AG04449 (cell line): ENCODE data around the gene CLIC1.

Experiments used
- CTCF ChIA-PET: fragments of 350-600 bp; formaldehyde crosslinking; extraction: SDS; loops from one replicate; lab custom pipeline; 2021; ENCODE audit warnings: antibody characterized with exemption; lab: Yijun Ruan, JAX
- POLR2A ChIA-PET: fragments of 400-600, 350-600 bp; formaldehyde crosslinking; extraction: SDS; loops from one replicate; lab custom pipeline; 2020; ENCODE audit warnings: antibody characterized with exemption, inconsistent platforms; lab: Yijun Ruan, JAX
- DNase-seq: peaks from one replicate; pipeline ENCODE4 v3.0.0-alpha.2; 2010; ENCODE audit warnings: low read depth, low spot score
- H3K4me3 ChIP-seq: 2 replicates; pipeline ENCODE4 v1.5.1; 2011; ENCODE audit warnings: low read depth, mild to moderate bottlenecking, control low read depth, low read length
- TF ChIP-seq, protein P1 (sequence below): IDR thresholded peaks from one replicate; pipeline ENCODE4 v1.5.1; 2011; ENCODE audit warnings: mild to moderate bottlenecking, moderate library complexity, low read length, control low read depth, inconsistent platforms; ENCODE audit not compliant: insufficient read depth; ENCODE audit errors: missing control alignments

CLIC1 gene

DNA sequence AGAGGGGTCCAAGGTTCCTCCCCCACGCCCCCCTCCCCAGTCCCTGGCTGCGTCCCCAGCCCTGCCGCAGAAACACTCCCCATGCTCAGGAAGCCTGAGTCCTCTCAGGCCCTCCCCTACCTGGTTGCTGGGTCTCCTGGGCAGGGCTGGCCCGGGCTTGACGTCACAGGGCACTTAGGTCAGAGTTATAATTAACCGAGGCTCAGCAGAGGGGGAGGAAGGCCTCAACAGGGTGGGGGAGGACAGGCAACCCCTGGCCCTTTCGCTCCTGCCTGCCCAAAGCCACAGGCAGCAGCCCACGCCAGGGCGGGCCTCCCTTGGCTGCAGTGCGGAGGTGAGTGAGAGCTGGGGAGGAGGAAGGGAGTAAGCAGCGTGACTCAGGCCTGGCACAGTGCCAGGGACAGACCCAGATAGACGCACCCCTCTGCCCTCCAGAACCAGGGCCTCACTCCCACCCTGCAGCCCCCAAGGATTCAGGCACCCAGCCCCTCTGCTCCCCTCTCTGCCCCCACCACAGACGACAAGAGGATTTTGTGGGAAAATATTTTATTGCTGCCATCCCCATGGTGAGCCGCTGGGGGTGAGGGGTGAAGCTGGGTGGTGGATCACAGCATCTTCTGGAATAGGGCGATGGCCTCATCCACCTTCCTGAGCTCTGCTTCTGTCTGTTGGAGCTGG lies 40.8 kb upstream of the CLIC1 start, which contains the start of gene VWA7:
TSS of gene VWA7 (minus strand) at position 340 of the 678 bp plus-strand sequence. CDS start 549 bp downstream, outside the sequence.
- CTCF ChIA-PET: interaction anchor here (0.6 to 3.8 kb wide), 4 partner anchors 7 to 39 kb away, joined by 3 to 18 read pairs (median 8); no protein-coding TSS in a partner anchor
- no peak within 1 kb of the TSS for H3K4me3 ChIP-seq
- POLR2A ChIA-PET: interaction anchor here (0.7 to 1.1 kb wide), 3 partner anchors 50 to 195 kb away, joined by 3 to 5 read pairs (median 3); partner anchors contain the start of genes DXO and HSPA1B
- DNase-seq: no peak
- TF ChIP-seq, protein P1, sequence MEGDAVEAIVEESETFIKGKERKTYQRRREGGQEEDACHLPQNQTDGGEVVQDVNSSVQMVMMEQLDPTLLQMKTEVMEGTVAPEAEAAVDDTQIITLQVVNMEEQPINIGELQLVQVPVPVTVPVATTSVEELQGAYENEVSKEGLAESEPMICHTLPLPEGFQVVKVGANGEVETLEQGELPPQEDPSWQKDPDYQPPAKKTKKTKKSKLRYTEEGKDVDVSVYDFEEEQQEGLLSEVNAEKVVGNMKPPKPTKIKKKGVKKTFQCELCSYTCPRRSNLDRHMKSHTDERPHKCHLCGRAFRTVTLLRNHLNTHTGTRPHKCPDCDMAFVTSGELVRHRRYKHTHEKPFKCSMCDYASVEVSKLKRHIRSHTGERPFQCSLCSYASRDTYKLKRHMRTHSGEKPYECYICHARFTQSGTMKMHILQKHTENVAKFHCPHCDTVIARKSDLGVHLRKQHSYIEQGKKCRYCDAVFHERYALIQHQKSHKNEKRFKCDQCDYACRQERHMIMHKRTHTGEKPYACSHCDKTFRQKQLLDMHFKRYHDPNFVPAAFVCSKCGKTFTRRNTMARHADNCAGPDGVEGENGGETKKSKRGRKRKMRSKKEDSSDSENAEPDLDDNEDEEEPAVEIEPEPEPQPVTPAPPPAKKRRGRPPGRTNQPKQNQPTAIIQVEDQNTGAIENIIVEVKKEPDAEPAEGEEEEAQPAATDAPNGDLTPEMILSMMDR: no peak

DNA sequence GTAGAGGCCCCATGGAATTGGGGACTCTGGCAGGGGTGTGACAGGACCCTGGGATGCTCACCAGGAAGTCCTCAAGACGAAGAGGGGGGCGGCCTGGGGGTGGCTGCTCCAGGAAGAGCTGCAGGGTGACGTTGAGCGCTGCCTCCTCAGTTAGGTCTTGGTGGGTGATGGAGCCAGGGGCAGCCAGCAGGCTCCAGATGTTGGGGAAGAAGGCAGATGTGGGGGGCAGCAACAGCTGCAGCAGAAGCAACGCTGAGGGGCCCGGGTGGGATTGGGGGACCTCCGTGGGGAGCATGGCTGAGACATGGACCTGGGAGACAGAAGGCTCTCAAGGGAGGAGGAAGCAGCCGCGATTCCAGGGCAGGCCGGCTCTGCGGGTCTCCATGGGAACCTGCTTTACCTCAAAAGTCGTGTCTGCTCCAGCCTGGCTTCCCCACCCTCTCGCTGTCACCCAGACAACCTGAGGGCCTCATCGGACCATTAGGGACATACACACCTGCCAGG lies 40.2 kb upstream of the CLIC1 start:
- no peak overlapping the region for H3K4me3 ChIP-seq

DNA sequence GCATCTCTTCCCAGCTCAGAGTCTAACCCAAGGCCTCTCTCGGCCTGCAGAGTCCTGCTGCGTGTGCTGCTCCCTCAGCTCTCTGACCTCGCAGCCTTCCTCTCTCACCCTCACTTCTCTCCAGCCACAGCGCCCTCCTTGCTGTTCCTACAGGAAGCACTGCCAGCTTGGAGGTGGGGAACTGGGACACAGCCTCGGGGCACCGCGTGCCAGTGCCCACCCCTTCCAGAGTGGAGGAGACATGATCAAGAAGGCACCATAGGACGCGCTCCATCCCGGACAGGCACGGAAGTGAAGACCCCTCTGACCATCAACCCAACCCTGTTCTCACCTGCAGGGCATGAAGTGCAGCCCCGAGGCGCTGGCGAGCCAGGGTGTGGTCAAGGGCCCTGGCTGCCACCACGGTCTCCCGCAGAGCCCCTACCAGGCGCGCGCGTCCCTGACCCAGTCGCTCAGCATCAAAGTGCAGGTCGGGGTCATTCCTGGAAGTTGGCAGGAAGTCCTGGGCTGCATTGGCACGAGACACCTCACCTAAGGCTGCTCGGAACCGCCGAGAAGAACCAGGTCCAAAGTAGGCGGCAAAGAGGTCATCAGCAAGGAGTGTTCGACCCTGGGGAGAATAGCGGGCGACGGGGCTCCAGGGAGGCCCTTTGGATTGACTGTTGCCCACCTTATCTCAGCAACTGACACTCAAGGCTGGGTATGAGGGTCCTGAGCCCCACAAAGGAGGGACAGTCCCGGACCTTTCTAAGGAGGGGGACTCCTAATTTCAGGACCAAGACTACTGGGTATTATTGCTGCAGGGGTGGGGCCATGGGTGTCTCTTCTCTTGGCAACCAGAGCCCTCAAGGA lies 39.5 kb upstream of the CLIC1 start:
- CTCF ChIA-PET: interaction anchor here (0.9 to 2.8 kb wide), 3 partner anchors 9 to 46 kb away, joined by 3 to 17 read pairs (median 5); no protein-coding TSS in a partner anchor
- no peak for DNase-seq
- H3K4me3 ChIP-seq: no peak overlapping the region
- TF ChIP-seq, protein P1: no peak
- POLR2A ChIA-PET: interaction anchor here (1.4 kb wide), 1 partner anchor 52 kb away, joined by 5 read pairs; the partner anchor contains the start of gene HSPA1B

More for the DNA sequence above, 40.2 kb upstream of the CLIC1 start:
- no peak for DNase-seq
- CTCF ChIA-PET: no interaction called here
- POLR2A ChIA-PET: interaction anchor here (1.0 kb wide), 1 partner anchor 53 kb away, joined by 3 read pairs; no protein-coding TSS in a partner anchor
- TF ChIP-seq, protein P1: no peak

DNA sequence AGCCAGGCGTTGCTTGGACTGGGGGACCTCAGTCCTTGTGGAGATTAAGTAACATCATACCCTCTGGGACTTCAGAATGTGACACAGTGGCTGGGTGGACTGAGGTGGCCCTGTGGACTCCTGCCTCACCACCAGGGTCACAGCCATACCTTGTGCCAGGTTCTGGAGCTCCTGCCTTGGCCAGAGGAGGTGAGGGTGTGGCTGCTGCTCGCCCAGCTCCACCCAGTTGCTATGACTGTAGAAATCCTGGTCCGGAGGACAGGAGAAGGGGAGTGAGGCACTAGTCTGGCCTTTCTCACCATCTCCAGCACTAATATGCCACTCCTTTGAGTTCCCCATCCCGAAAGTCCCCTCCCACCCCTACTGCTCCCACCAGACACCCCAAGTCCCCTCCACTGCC lies 38.9 kb upstream of the CLIC1 start:
- no peak overlapping the region for H3K4me3 ChIP-seq
- TF ChIP-seq, protein P1: no peak
- ChIA-PET POLR2A (interaction anchor here (1.4 kb wide), 1 partner anchor 52 kb away, joined by 5 read pairs; the partner anchor contains the start of gene HSPA1B), CTCF (interaction anchor here (0.9 to 2.8 kb wide), 3 partner anchors 10 to 45 kb away, joined by 3 to 17 read pairs (median 5); no protein-coding TSS in a partner anchor)
- no peak for DNase-seq

DNA sequence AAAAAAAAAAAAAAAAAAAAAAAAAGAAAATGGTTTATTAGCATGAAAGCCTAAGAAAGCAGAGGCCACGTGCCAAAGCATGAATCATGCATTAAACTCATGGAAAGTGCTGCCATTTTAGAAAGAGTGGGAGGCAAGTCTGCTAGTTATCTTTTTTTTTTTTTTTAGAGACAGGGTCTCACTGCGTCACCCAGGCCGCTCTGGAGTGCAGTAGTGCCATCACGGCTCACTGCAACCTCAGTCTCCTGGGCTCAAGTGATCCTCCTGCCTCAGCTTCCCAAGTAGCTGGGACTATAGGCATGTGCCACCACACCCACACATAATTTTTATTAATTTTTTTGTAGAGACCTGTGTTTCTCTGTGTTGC lies 35.6 kb upstream of the CLIC1 start:
- ChIA-PET CTCF (interaction anchor here (0.6 to 3.4 kb wide), 5 partner anchors 12 to 91 kb away, joined by 3 to 29 read pairs (median 6); partner anchors contain the start of gene LY6G5C), POLR2A (no interaction called here)
- no peak for DNase-seq
- TF ChIP-seq, protein P1: no peak
- no peak overlapping the region for H3K4me3 ChIP-seq
